GM12875 (cell line): Measurements from ENCODE around the gene NAXD.

Experiments
- H3K4me3 ChIP-seq: one replicate; pipeline ENCODE4 v1.5.1; 2011; ENCODE audit warnings: low read depth, low read length, control low read depth
- CTCF ChIP-seq: IDR thresholded peaks from 2 replicates; pipeline ENCODE4 v1.5.1; 2011; ENCODE audit warnings: low read depth, mild to moderate bottlenecking, control low read depth, inconsistent platforms, low read length, moderate library complexity, borderline replicate concordance; ENCODE audit not compliant: insufficient read depth

Gene NAXD

GRCh38 chr13:110639935-110640334 is 24.6 kb downstream of the NAXD start:
- no peak overlapping the region for H3K4me3 ChIP-seq
- no peak for TF ChIP-seq CTCF

GRCh38 chr13:110640591-110641029 is 25.3 kb downstream of the NAXD start:
- TF ChIP-seq CTCF, result no peak

DNA sequence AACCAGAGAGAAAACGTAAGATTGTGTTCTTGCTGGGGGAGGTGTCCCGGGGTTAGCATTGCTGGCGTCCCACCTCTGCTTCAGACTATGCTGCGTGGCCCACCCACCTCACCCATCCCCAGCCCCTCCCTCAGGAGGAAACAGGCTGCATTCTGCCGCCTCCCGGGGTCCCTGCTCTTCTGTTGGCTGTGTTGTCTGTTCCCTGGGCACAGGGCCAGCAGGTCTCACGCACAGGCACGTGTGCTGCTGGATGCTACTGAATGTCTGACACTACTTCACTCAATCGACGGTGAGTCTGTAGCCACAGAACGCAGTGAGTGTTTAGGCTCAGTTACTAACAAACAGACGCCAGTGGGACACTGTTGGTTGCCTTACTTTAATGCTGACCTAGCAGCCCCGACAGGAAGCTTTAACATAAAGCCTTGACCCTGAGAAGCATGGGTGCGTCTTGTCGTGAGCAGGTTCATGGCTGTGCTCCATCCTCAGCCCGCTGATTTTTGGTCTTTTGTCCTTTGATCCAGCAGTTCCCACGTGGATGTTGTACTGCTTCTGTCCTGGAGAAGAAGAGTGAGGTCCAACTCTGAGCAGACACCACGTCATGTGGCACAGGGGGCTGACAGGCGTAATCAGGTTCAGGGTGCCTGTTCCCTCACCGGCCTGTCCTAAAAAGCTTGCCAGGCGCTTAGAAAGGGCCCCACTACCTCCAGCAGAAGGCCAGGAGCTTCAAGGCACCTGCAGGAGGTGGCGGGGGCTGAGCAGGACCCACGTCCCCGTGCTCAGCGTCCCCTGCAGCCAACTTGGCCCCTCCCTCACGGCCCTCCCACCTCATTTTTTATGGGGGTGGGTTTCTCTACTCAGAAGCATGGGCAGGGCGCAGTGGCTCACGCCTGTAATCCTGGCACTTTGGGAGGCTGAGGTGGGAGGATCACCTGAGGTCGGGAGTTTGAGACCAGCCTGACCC is 26.0 kb downstream of the NAXD start:
- no peak for TF ChIP-seq CTCF

More at GRCh38 chr13:110640591-110641029, 25.3 kb downstream of the NAXD start:
- H3K4me3 ChIP-seq, result no peak overlapping the region

GRCh38 chr13:110642291-110642981 is 27.1 kb downstream of the NAXD start:
- TF ChIP-seq CTCF, result no peak
- H3K4me3 ChIP-seq, result no peak overlapping the region

More for the DNA sequence above, 26.0 kb downstream of the NAXD start:
- H3K4me3 ChIP-seq, result no peak overlapping the region

DNA sequence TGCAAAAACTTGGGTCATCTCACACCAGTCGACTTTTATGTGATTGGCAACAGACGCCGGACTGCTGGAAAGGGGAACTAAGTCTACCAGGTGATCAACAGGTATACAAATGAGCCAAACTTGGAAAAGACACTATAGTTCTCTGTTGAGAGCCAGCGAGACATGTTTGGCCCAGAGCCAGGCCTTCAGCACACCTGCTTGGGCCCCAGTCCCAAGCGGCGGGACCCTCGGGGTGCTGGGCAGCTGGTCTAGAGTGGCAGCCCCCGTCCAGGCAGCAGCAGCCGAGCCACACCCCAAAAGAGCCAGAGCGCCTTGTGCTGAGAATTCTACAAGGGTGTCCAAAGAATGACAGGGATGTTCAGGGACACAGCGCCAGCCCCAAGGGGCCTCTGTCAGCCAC is 28.0 kb downstream of the NAXD start:
- no peak for TF ChIP-seq CTCF

GRCh38 chr13:110643768-110644421 is 28.6 kb downstream of the NAXD start:
- H3K4me3 ChIP-seq, result no peak overlapping the region
- TF ChIP-seq CTCF, result no peak

More for the DNA sequence above, 28.0 kb downstream of the NAXD start:
- no peak overlapping the region for H3K4me3 ChIP-seq
